ENCODE results near the gene BHLHE40.

Gene BHLHE40

DNA sequence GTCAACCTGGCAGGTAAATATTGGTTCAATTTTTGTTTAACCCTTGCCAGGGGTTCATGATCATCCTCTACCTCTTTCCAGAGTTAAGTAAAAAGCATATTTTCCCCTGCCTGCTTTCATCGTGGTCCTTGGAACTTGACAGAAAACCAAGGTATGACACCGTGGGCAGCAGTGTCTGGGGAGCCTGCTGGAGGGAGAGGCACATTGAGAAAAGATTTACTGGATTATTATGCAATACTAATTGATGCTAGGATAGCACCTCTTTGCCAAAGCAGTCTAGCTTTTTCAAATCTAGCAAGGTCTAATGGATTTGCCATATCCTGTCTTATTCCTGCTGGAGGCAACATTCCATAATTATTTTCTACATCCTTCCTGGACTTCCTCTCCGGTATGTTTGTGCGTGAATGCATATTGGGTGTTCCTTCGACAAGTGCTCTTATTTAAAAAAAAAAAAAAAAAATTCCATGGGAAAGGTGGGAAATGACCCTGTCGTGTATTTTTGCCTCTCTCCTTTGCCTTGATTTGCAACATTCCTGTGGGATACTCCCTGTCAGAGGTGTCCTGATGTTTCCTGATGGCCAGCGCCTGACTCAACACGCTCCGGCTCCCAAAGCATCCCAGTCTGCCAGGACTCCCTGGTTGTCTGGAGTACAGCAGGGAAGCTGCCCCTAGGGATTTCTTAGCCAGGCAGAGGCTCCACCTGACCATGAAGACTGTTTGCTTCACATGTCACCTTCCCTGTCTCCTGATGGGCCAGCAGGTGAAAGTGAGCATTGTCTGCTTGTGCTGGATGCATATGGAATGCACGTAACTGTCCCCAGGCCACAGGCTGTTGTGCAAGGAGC, 6.3 kb downstream of the BHLHE40 start:
- DNase-seq = peak in 1 of 2 donors; percentile 26

- no peak for DNase-seq
Observed at GRCh38 chr3:4986175-4986781, 7.0 kb downstream of the BHLHE40 start.

DNA sequence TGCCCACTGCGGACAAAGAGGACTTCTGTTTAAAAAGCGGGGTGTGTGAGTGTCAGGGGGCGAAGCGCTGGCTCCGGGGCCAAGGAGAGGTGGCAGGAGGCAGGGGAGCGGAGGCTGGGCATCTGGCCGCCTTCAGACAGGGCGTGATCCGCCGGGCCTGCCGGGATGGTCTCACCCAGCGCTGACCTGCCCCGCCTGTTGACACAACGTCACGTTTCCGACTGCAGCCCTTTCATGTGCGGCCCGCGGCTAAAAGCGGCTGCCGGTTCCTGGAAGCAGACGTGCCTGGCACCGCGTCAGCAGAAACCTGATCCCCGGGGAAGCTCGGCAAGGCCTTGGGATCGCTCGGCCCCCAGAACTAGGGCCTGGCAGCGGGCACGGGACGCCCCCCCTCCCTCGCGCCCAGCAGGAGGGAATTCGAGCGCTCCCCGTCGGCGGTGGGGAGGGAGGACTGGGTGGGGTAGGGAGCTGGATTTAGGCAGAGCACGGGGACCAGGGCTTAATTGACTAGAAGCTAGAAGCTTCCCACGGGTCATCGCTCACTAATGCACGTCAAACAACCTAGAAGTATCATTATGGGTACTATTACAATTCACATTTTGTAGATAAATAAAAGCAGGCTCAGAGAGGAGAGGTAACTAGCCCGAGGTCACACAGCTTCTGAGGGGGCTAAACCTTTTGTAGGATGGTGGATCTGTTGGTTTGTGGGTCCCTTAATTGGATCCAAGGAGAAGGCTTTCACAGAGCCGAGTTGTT, 7.7 kb downstream of the BHLHE40 start:
- DNase-seq = peak; percentile 65 to 79

- DNase-seq = no peak
Observed at GRCh38 chr3:4987538-4988296, 8.5 kb downstream of the BHLHE40 start.

DNA sequence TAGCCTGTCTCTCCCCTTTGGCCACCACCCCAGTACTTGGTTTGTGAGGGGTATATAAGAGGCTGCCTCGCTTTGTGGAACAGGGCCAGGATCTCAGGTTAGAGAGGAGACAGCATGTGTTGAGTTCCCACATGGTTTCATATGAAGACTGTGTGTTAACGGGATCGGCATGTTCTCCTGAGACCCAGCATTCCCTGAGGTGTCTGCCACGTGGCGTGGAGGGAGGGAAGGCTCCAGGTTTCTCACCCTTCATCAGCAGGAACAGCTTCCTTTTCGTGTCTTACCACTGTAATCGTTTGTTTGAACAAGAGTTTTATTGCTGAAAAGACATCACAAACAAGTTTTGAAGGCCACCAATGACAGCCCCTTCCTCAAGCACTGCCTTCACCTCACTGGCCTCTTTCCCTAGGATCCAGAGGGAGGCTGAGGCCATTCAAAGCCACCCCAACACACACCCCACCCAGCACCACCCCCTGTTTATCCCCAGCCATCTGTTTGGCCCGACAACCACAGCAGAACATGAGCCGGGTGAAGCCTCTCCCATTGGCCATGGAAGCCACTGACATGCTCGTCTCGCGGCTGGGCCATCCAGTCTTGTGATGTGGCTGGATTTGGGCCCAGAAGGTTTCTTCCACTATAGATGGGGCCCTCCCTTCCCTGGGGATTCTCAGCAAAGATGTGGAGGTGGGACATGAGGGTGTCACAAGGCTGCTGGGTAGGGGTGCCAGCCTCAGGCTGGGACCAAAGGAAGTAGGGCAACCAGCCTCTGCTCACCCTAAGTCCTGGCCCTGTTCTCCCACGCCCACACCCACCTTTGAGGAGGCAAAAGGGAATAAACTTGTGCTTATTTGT, 10.0 kb downstream of the BHLHE40 start:
- DNase-seq = no peak

DNA sequence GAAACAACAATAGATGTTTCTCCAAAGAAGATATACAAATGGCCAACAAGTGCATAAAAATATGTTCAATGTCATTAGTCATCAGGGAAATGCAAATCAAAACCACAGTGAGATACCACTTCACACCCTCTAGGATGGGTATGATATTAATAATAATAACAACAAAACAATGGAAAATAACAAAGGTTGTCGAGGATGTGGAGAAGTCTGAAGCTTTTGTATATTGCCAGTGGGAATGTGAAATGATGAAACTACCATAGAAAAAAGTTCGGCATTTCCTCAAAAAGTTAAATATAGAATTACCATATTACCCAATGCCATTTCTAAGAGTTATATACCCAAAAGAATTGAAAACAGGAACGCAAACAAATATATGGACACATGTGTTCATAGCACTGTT, 10.8 kb downstream of the BHLHE40 start:
- no peak for DNase-seq

- no peak for DNase-seq
Observed at GRCh38 chr3:4992118-4992517, 12.9 kb downstream of the BHLHE40 start.

- DNase-seq = no peak
Observed at GRCh38 chr3:4993276-4994143, 14.3 kb downstream of the BHLHE40 start.

- DNase-seq = peak in 1 of 2 donors; percentile 13
Observed at GRCh38 chr3:4994144-4994730, 15.0 kb downstream of the BHLHE40 start.

DNA sequence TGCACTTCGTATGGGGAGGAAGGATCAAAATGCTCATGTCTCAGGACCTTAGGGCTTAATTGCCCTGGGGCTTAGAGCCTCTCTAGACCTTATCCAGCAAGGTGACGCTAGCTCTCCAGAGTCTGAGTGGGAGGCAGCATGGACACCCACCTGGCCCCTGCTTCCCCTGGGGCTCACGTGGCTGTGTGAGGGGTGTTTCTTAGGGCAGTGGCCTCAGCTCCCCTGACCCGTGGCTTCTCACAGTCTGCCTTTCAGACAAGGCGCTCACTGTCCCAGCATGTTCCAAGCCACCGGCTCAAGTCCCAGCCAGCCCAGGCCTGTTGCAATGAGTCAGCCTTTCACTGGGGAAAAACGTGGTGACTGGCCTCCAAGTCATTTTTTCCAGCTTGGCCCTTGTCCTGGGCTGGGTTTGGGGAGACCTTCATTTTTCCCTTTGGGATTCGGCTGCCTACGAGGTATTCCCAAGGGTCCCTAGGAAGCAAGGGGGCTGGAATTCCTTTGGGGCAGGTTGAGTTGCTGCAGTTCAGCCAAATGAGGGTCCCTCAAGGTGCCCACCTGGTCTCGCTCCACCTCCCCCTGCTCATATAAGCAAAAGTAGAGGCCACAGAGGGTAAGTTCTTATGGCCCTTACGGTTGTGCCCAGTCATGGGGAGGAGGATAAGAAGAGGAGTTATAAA, 15.7 kb downstream of the BHLHE40 start:
- peak in 1 of 2 donors; percentile 6 for DNase-seq

DNA sequence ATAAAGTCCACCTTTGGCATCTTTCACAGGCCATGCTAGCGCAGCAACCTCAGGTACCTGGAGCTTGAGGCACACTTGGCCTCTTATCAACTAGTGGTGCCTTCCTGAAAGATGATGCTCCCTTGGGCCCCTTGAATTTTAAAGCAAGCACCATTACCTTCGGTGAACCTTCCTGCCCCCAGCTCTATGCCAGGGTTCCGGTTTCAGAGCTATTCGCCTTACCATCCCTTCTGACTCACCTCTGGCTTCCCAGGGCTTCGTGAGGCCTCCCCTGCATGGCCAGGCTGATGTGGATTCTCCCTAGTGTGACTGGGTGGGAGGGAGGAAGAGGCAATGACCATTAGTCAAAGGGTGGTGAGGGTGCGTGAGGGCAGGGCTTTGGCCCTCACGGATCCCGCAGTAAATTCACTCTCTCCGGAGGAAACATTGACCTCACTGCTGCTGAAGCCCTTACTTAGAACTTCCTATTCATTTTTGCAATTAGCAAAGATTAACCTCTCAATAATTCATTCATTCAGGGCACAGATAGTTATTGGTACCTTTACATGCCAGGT, 16.3 kb downstream of the BHLHE40 start:
- DNase-seq = peak in 1 of 2 donors; percentile 14

DNA sequence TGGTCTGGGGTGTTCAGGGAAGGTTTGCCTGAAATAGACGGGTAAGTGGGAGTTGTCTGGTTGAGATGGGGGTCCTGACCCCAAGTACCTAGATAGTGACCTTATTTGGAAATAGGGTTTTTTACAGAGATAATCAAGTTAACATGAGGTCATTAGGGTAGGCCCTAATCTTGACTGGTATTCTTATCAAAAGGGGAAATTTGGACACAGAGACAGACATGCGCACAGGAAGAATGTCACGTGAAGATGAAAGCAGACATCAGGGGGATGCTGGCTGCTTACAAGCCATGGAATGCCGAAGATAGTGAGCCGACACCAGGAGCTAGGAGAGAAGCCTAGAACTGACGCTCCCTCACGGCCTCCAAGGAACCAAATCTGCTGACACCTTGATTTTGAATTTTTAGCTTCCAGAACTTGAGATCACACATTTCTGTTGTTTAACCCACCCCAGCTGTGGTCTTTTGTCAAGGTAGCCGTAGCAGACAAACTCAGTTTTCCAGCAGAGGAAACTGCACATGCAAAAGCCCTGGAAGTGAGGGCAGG, 17.1 kb downstream of the BHLHE40 start:
- no peak for DNase-seq

DNA sequence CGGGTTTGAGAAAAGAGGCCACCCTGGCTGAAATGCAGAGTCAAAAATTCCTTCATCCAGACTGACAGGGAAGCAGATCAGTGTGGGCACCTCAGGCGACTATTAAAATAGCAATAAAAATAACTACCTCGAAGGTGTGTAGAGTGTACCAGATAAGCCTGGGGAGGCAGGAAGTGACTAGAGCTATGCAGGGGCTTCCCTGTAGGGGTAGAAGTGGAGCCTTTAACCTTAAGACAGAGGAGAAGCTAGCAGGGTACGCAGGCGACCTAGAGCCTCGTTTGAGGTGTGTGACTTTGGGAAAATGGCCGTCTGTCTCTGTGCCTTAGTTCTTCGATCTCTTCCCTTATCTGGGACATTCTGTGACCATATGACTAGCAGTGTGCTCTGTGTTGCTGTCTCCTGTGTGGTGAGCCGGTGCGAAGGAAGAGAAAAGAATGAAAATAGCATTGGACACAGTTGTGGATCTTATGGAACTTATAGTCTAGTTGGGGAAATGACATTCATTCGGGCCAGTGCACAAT, 17.6 kb downstream of the BHLHE40 start:
- DNase-seq = no peak

DNA sequence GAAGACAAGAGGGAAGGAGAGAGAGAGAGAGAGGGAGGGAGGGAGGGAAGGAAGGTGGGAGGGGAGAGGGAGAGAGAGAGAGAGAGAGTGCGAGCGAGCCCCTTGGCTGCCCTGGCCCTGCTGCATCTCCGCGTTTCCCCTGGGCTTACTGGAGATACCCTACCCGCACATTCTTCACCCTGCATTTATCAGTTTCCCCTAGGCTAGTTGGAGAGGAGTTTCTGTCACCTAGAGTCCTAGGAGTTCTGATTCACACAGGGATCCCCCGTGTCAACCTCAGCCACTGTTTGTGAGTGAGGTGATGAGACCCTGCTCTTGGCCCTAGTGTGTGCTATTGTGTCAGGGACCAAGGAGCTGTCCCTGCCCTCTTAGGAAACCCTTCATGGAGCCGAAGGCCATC, 18.7 kb downstream of the BHLHE40 start:
- DNase-seq = no peak

DNA sequence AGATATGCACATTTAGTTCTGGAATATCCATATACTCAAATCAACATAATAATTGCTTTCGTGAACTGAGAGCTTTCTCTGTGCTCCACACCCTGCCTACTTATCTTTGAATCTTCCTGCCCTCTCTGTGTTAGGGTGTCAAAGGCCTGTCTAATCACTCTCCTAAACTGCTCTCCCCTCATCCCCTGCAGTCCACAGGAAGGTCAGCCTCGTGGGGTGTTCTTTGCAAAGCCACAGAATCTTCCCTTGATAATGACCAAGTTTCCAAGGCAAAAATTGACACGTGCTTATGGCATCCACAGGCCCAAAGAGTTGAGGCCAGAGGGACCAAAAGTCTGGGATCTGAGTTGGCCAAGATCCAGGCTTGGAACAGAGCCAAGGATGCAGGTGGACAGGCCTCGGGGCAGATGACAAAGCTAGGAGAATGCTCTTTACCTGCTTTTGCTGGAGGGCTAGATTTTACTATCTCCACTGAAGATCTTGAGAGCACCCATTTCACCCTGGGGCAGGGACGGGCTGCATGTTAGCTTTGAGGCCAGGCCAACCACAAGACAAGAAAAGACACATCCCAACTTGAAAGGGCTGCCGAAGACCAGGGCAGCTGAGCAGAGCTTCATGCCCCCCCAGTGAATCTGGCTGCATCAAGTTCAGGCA, 20.4 kb downstream of the BHLHE40 start:
- DNase-seq = no peak

GRCh38 chr3:5001135-5001534, 21.9 kb downstream of the BHLHE40 start:
- no peak for DNase-seq

DNA sequence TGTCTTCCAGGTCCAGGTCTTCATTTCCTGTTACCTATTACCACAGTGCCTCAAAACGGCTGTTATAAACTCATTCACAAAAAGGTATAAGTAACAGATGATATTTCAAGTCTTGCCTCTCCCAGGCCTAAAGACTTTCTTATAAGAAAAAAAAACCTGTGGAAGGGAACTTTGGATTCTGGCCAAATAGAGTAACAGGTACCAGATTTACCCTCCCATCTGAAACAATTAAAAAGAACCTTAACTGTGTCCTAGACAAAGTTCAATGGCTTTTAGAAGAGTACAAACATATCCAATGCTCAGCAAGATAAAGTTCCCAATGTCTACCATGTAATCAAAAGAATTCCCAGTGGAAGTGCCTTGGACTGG, 22.6 kb downstream of the BHLHE40 start:
- no peak for DNase-seq

DNA sequence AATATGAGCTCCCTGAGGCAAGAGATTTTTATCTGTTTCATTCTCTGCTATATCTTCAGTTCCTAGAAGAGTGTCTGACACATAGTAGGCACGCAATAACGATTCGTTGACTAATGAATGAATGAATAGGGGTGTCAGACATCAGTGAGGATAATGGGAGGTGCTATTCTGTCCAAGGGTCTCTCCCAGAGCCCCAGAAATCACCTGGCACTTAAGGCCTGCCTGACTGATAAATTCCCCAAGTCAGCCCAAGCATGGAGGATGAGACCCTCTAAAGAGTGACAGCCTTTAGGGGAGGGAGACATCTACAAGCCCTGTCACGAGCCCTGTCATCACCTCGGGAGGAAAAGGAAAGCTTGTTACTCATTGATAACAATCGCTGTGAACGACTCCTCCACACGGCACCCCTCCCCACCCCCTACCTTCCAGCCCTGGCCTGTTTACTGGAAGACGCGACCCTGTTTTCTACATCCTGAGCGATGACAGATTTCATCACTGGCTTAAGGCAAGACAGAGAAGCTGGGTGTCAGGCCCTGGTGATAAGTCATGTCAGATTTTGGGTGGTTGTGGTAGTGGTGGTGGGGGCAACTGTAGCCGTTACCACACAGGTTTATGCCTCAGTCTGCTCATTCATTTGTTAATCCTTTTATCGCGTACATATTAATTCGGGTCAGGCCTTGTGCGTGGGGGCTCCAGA, 23.1 kb downstream of the BHLHE40 start:
- peak; percentile 54 to 62 for DNase-seq
